HEK293 (cell line): ENCODE results near the gene SCGB1C2.

Source experiments
- CTCF ChIA-PET: fragments of 350-600 bp; formaldehyde crosslinking; extraction: SDS; loops from one replicate; lab custom pipeline; 2021; ENCODE audit warnings: antibody characterized with exemption; lab: Yijun Ruan, JAX
- POLR2A ChIA-PET: fragments of 300-600 bp; formaldehyde crosslinking; extraction: SDS; loops from one replicate; lab custom pipeline; 2020; ENCODE audit warnings: antibody characterized with exemption, inconsistent platforms; lab: Yijun Ruan, JAX
- H3K27ac ChIP-seq: fragments of 200-500 bp; sonication (Bioruptor generic); 2 replicates; pipeline ENCODE4 v1.5.1; 2014; ENCODE audit warnings: low read depth, low read length, control low read depth, inconsistent platforms; ENCODE audit errors: extremely low read depth
- H3K36me3 ChIP-seq, 2 experiments: fragments of 200-500 bp in 1 of 2; sonication (Bioruptor generic) in 1 of 2; 1 replicate in 1 of 2; 2 replicates in 1 of 2; pipeline ENCODE4 v1.5.1; 2014 to 2017; ENCODE audit warnings: inconsistent platforms in 2 of 2, low read length in 2 of 2; ENCODE audit not compliant: control insufficient read depth in 2 of 2, insufficient read depth in 1 of 2
- H3K4me1 ChIP-seq: fragments of 200-500 bp; sonication (Bioruptor generic); 2 replicates; pipeline ENCODE4 v1.5.1; 2014; ENCODE audit warnings: mild to moderate bottlenecking, low read length, inconsistent platforms; ENCODE audit not compliant: control insufficient read depth, insufficient read depth
- H3K4me3 ChIP-seq: 2 replicates; pipeline ENCODE4 v1.5.1; 2011; ENCODE audit warnings: low read depth, mild to moderate bottlenecking, control low read depth, low read length, moderate library complexity
- H3K9me3 ChIP-seq: fragments of 200-500 bp; sonication (Bioruptor generic); 2 replicates; pipeline ENCODE4 v1.5.1; 2014; ENCODE audit warnings: low read depth, low read length, inconsistent platforms; ENCODE audit not compliant: control insufficient read depth, insufficient read depth
- GLIS2 ChIP-seq: fragments of 450-650 bp; formaldehyde crosslinking; IDR thresholded peaks from 2 replicates; pipeline ENCODE4 v1.5.1; 2016; ENCODE audit warnings: missing biosample characterization, missing genetic modification characterization
- HOXC10 ChIP-seq: sonication (generic); formaldehyde crosslinking; IDR thresholded peaks from 2 replicates; pipeline ENCODE4 v1.8.1; 2023; ENCODE audit warnings: mild to moderate bottlenecking, missing genetic modification reagents
- ZNF140 ChIP-seq: fragments of 450-650 bp; formaldehyde crosslinking; IDR thresholded peaks from 2 replicates; pipeline ENCODE4 v1.5.1; 2016; ENCODE audit warnings: missing biosample characterization, missing genetic modification characterization
- ZNF26 ChIP-seq: fragments of 450-650 bp; formaldehyde crosslinking; IDR thresholded peaks from 2 replicates; pipeline ENCODE4 v1.5.1; 2016; ENCODE audit warnings: missing biosample characterization, missing genetic modification characterization
- ZNF311 ChIP-seq: fragments of 450-650 bp; formaldehyde crosslinking; IDR thresholded peaks from 2 replicates; pipeline ENCODE4 v1.5.1; 2017; ENCODE audit warnings: missing biosample characterization, missing genetic modification characterization, borderline replicate concordance
- ZNF341 ChIP-seq: fragments of 450-650 bp; formaldehyde crosslinking; IDR thresholded peaks from 2 replicates; pipeline ENCODE4; 2016; ENCODE audit warnings: low read depth, missing biosample characterization, missing genetic modification characterization
- ZNF394 ChIP-seq: fragments of 450-650 bp; formaldehyde crosslinking; IDR thresholded peaks from 2 replicates; pipeline ENCODE4 v1.5.1; 2016; ENCODE audit warnings: missing biosample characterization, missing genetic modification characterization, mild to moderate bottlenecking, moderate library complexity, borderline replicate concordance
- ZNF404 ChIP-seq: fragments of 450-650 bp; formaldehyde crosslinking; IDR thresholded peaks from 2 replicates; pipeline ENCODE4 v1.5.1; 2017; ENCODE audit warnings: missing biosample characterization, missing genetic modification characterization
- ZNF549 ChIP-seq: fragments of 450-650 bp; IDR thresholded peaks from 2 replicates; pipeline ENCODE4 v1.5.1; 2018; ENCODE audit warnings: missing biosample characterization, missing genetic modification characterization, mild to moderate bottlenecking, inconsistent platforms, moderate library complexity
- ZNF571 ChIP-seq: fragments of 450-650 bp; formaldehyde crosslinking; IDR thresholded peaks from 2 replicates; pipeline ENCODE4 v1.5.0; 2017; ENCODE audit warnings: missing biosample characterization, missing genetic modification characterization
- ZNF629 ChIP-seq: fragments of 450-650 bp; formaldehyde crosslinking; IDR thresholded peaks from 2 replicates; pipeline ENCODE4 v1.5.1; 2017; ENCODE audit warnings: missing biosample characterization, missing genetic modification characterization
- ZNF701 ChIP-seq: fragments of 450-650 bp; formaldehyde crosslinking; IDR thresholded peaks from 2 replicates; pipeline ENCODE4 v1.5.1; 2016; ENCODE audit warnings: missing biosample characterization, missing genetic modification characterization
- ZNF791 ChIP-seq: fragments of 450-650 bp; formaldehyde crosslinking; IDR thresholded peaks from 2 replicates; pipeline ENCODE4 v1.5.1; 2016; ENCODE audit warnings: missing biosample characterization, missing genetic modification characterization
- ZNF837 ChIP-seq: fragments of 450-650 bp; formaldehyde crosslinking; IDR thresholded peaks from 2 replicates; pipeline ENCODE4 v1.5.1; 2016; ENCODE audit warnings: missing biosample characterization, missing genetic modification characterization
- TF ChIP-seq, protein P1 (sequence below): fragments of 450-650 bp; formaldehyde crosslinking; IDR thresholded peaks from 2 replicates; pipeline ENCODE4 v1.5.0; 2017; ENCODE audit warnings: missing biosample characterization, missing genetic modification characterization, borderline replicate concordance

The SCGB1C2 gene

DNA sequence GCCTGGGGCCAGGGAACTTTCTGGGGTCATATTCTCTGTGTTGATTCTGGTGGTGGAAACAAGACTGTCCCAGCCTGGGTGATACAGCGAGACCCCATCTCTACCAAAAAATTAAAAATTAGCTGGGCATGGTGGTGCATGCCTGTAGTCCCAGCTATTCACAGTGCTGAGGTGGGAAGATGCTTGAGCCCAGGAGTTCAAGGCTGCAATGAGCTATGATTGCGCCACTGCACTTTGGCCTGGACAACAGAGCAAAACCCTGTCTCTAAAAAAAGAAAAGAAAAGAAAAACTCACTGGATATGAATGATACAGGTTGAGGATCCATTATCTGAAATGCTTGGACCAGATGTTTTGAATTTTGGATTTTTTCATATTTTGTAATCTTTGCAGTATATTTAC is 13.6 kb downstream of the SCGB1C2 start:
- ChIA-PET POLR2A (no interaction called here), CTCF (interaction anchor here (0.6 to 1.3 kb wide), 3 partner anchors 158 to 537 kb away, joined by 3 to 4 read pairs (median 4); no protein-coding TSS in a partner anchor)
- Histone ChIP-seq H3K27ac (no peak overlapping the region), H3K4me3 (no peak overlapping the region), H3K36me3 (no peaks in the 10 kb centered on the region), H3K4me1 (no peaks in the 10 kb centered on the region), H3K9me3 (no peaks in the 10 kb centered on the region)
- TF ChIP-seq HOXC10: no peak
- no peak for TF ChIP-seq ZNF341 (tag by site-specific recombination)
- no peak for TF ChIP-seq ZNF837 (tag by site-specific recombination)
- no peak for TF ChIP-seq ZNF701
- no peak for TF ChIP-seq ZNF571
- no peak for TF ChIP-seq ZNF311 (tag by site-specific recombination)
- TF ChIP-seq, protein P1, sequence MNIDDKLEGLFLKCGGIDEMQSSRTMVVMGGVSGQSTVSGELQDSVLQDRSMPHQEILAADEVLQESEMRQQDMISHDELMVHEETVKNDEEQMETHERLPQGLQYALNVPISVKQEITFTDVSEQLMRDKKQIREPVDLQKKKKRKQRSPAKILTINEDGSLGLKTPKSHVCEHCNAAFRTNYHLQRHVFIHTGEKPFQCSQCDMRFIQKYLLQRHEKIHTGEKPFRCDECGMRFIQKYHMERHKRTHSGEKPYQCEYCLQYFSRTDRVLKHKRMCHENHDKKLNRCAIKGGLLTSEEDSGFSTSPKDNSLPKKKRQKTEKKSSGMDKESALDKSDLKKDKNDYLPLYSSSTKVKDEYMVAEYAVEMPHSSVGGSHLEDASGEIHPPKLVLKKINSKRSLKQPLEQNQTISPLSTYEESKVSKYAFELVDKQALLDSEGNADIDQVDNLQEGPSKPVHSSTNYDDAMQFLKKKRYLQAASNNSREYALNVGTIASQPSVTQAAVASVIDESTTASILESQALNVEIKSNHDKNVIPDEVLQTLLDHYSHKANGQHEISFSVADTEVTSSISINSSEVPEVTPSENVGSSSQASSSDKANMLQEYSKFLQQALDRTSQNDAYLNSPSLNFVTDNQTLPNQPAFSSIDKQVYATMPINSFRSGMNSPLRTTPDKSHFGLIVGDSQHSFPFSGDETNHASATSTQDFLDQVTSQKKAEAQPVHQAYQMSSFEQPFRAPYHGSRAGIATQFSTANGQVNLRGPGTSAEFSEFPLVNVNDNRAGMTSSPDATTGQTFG (tag by site-specific recombination): no peak
- TF ChIP-seq ZNF140 (tag by site-specific recombination): no peak
- no peak for TF ChIP-seq ZNF549 (tag by site-specific recombination)

GRCh38 chr17:151886-152859 is 14.8 kb downstream of the SCGB1C2 start:
- TF ChIP-seq ZNF791 (tag by site-specific recombination) (no peak), ZNF629 (tag by site-specific recombination) (0 out of 2 replicates have a peak, but pooled peaks have one; percentile 54), ZNF394 (tag by site-specific recombination) (no peak), GLIS2 (tag by site-specific recombination) (no peak), ZNF404 (tag by site-specific recombination) (no peak)
- Histone ChIP-seq H3K9me3 (no peaks in the 10 kb centered on the region), H3K4me3 (no peak overlapping the region), H3K27ac (no peak overlapping the region), H3K4me1 (no peaks in the 10 kb centered on the region), H3K36me3 (no peaks in the 10 kb centered on the region)
- ChIA-PET POLR2A (no interaction called here), CTCF (interaction anchor here (1.0 to 2.3 kb wide), 3 partner anchors 8 to 548 kb away, joined by 3 to 8 read pairs (median 5); no protein-coding TSS in a partner anchor)

DNA sequence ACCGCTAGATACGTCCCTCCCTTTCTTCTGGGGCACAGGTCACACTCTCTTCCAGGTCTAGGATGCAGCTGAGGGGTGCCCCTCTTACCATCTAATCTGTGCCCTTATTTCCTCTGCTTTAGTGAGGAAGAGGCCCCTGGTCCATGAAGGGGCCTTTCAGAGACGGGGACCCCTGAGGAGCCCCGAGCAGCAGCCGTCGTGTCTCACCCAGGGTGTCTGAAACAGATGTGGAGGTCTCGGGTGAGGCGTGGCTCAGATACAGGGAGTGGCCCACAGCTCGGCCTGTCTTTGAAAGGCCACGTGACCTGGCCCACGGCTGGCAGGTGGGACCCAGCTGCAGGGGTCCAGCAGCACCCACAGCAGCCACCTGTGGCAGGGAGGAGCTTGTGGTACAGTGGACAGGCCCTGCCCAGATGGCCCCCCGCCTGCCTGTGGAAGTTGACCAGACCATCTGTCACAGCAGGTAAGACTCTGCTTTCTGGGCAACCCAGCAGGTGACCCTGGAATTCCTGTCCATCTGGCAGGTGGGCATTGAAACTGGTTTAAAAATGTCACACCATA is 15.6 kb downstream of the SCGB1C2 start:
- TF ChIP-seq ZNF26 (tag by site-specific recombination) (no peak), ZNF629 (tag by site-specific recombination) (0 out of 2 replicates have a peak, but pooled peaks have one; percentile 2)
- no peaks in the 10 kb centered on the region for H3K36me3 ChIP-seq
- H3K4me1 ChIP-seq: no peaks in the 10 kb centered on the region
- ChIA-PET CTCF (interaction anchor here (1.0 to 2.3 kb wide), 3 partner anchors 9 to 548 kb away, joined by 3 to 8 read pairs (median 5); no protein-coding TSS in a partner anchor), POLR2A (no interaction called here)
- no peak overlapping the region for H3K27ac ChIP-seq
- no peaks in the 10 kb centered on the region for H3K9me3 ChIP-seq
- H3K4me3 ChIP-seq: no peak overlapping the region
